Measurements from ENCODE around the gene CDX2.
"Not testable (repeated sequence)": the region's sequence is repeated elsewhere in the genome, so short reads cannot be mapped to it uniquely, and the experiment has no call there.

CDX2 gene, protein sequence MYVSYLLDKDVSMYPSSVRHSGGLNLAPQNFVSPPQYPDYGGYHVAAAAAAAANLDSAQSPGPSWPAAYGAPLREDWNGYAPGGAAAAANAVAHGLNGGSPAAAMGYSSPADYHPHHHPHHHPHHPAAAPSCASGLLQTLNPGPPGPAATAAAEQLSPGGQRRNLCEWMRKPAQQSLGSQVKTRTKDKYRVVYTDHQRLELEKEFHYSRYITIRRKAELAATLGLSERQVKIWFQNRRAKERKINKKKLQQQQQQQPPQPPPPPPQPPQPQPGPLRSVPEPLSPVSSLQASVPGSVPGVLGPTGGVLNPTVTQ

DNA sequence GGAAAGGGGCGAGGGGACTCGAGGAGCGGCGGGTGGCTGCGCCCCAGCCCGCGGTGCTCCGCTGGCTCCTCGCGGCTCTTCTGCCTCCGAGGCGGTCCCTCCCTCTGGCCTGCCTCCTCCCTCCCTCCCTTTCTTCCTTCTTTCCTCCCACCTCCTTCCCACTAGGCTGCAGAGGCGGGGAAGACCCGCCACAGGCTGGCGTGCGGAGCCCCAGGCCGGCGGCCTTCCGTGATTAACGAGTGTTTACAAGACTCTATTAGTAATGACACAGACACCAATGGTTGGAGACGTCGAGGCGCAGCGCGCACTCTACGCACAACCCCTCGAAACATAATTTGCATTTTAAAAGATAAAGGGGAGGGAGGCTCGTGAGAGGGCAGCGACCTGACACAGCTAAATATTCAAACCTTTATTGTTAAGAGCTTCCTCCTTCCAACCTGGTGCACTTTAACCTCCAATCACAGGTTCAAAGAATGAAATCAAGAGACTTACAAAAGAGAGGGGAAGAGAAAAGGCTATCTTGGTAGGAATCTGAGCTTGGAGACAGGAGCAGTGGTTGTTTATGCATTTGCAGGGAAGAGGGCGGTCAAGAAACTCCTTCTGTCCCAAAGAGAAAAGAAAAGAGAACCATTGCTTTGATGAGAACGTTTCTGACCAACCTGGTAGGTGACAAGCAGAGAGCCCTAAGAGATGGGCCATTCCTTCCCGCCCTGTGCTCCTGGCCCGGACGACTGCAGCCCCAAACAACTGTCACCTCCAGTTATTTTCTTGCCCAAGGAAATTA, at the start of gene CDX2:
CDX2 (minus strand) TSS at position 234 of the 784 bp plus-strand sequence. CDS start 309 bp downstream, outside the sequence.
- DNase-seq (ENCODE audit: low read depth) = no peak

GRCh38 chr13:28014301-28014700, 45.2 kb upstream of the CDX2 start:
- DNase-seq (ENCODE audit: low read depth) = no peak

- no peak for DNase-seq (ENCODE audit: low read depth)
Measured at GRCh38 chr13:28013482-28013881, 44.4 kb upstream of the CDX2 start.

- no peak for DNase-seq (ENCODE audit: low read depth)
Measured at GRCh38 chr13:28012896-28013295, 43.8 kb upstream of the CDX2 start.

GRCh38 chr13:28012383-28012782, 43.3 kb upstream of the CDX2 start:
- DNase-seq (ENCODE audit: low read depth) = no peak

GRCh38 chr13:28010046-28010445, 40.9 kb upstream of the CDX2 start:
- no peak for DNase-seq (ENCODE audit: low read depth)

DNA sequence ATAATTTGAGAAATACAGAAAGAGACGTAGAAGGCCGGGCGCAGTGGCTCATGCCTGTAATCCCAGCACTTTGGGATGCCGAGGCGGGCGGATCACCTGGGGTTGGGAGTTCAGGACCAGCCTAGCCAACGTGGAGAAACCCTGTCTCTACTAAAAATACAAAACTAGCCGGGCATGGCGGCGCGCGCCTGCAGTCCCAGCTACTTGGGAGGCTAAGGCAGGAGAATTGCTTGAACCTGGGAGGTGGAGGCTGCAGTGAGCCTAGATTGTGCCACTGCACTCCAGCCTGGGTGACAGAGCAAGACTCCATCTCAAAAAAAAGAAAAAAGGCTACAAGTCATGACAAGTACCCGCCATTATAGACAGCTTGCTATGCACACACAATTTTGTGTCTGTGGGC, 35.9 kb upstream of the CDX2 start:
- not testable (repeated sequence) for DNase-seq (ENCODE audit: low read depth)

DNA sequence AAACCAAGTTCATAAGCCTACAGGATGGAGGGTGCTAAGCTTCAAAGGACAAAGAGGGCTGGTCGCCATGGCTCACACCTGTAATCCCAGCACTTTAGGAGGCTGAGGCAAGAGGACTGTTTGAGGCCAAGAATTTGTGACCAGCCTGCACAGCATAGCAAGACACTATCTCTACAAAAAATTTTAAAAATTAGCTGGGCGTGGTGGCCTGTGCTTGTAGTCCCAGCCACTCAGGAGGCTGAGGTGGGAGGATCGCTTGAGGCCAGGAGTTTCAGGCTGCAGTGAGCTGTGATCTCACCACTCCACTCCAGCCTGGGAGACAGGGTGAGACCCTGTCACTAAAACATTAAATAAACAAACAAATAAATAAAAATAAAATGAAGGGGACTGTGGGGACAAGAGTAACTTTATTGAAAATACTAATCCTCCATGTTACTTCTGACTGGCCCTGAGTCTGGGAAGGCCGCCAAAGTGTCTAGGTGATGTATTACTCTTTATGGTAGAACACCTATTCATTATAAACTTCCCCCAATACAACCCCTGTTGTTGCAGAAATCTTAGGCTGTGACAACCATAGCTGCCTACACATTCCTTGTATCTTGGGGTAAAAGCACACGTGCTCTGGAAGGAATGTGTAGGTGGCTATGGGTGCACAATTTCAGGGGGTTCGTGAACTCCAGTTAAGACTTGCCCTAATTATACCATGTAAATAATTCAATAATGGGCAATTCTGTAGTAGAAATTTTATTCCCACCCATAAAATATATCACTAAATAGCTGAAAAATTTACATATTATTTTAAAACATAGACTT, 34.0 kb upstream of the CDX2 start:
- no peak for DNase-seq (ENCODE audit: low read depth)

DNA sequence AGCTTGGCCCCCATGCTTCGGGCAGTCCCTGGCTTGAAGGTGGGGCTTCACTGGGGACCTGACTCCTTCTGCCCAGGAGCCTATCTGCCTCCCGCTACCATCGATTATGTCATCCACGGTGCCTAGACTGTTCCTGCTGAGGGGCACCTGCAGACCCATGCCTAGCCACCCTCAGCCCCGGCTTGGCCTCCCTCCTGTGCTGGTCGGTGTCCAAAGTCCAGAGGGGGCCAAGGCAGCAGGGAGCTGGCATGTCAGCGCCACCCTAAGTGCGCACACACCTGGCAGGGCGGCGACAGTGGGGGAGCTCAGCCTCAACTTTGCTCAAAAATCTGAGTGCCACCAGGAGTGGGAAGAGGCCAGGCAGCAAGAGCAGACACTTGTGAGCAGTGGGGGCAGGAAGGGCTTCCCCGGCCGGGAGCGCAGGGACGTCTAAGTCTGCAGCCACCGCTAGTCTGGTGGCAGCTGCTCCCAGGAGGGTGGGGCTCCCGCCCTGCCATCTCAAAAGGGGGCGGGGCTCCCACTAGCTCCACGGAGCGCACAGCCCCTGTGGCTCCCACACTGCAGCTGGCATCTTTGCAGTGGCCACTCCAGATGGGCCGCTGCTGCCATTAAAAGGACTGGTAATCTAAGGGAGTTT, 32.8 kb upstream of the CDX2 start:
- DNase-seq (ENCODE audit: low read depth) = no peak

- DNase-seq (ENCODE audit: low read depth) = no peak
Measured at GRCh38 chr13:28001049-28001448, 31.9 kb upstream of the CDX2 start.

DNA sequence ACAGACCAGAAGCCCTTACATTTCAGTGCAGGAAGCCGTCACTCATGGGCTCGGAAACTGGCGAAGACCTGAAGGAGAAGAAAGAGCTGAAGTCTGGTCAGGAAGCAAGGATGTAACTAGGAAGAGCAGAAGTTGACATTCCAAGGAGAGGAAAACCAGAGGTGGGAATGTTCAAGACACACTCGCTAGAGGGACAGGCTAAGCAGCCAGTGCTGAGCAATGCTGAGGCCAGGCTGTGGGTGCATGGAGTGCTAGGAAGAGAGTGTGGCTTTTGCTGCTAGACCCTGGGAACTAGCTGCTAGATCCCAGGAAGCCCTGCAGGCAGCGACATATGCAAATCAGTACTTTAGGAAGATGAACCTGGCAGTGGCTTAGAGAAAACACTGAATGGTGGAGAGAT, 31.5 kb upstream of the CDX2 start:
- no peak for DNase-seq (ENCODE audit: low read depth)

DNA sequence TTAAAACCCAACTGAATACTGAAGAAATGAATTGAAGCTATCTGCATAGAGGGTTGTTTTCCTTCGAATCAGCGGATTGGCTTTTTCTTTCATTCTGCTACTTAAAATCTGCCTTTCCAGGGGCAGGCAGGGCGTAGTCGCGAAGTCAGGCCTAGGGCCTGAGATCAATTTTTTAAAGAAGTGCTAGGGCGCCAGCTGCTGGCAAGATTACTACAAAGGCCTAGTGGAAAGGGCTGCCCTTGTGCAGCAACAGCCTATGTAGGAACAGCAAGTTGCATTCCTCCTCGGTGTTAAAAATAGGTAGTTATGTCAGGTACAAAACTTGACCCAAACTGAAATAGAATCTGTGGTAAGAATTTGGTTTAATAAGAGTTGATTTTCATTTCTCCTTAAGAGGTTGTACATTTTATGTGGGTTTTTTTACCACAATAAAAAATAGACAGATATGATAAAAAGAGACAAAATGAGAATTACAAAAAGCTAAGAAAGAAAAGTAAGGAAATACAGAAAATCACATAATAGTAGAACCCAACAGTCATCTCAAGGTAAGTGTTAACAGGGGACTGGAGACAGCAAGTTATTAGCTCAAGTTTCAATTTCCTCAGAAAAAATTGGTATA, 28.9 kb upstream of the CDX2 start:
- DNase-seq (ENCODE audit: low read depth) = no peak

DNA sequence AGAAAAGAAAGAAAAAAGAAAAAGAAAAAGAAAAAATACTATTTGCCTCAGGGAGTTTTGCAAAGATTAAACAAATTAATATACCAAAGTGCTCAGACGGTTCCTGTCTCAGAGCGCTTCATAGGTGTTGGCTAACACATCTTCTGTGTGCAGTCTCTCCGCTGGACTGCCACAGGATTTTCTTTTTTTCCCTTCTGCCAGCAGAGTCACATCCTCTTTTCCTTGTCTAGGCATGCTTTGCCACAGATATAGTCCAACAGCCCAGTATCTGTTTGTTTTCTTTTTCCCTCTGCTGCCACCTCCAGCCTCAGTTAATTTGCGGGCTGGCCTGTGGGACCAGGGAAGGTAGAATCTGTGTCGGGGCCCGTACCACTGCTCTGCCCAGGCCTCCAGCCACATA, 22.8 kb upstream of the CDX2 start:
- no peak for DNase-seq (ENCODE audit: low read depth)

- no peak for DNase-seq (ENCODE audit: low read depth)
Measured at GRCh38 chr13:27988520-27988919, 19.4 kb upstream of the CDX2 start, which contains the start of gene URAD. TSS of gene URAD (minus strand) at chr13:27988693. CDS start at chr13:27988637, 56 bp downstream.

GRCh38 chr13:27985600-27985999, 16.5 kb upstream of the CDX2 start:
- DNase-seq (ENCODE audit: low read depth) = no peak

DNA sequence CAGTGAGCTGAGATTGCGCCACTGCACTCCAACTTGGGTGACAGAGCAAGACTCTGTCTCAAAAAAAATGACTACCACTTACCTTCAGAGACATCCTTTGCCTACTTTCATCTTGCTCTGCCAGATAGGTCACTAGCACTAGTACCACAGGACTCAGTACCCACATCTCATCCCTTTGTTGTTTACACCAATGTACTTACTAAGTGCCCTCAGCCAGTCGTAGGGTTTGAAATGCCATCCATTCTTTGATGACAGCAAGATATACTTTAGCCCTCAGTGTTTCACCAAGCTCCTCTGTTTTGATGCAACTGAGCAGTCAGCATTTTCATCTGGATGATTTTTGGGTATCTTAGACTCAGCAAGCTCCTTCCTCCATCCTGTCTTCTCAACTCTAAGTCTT, 13.2 kb upstream of the CDX2 start:
- no peak for DNase-seq (ENCODE audit: low read depth)

GRCh38 chr13:27981006-27981708, 12.0 kb upstream of the CDX2 start:
- DNase-seq (ENCODE audit: low read depth) = no peak

- DNase-seq (ENCODE audit: low read depth) = no peak
Measured at GRCh38 chr13:27980280-27980998, 11.3 kb upstream of the CDX2 start.

DNA sequence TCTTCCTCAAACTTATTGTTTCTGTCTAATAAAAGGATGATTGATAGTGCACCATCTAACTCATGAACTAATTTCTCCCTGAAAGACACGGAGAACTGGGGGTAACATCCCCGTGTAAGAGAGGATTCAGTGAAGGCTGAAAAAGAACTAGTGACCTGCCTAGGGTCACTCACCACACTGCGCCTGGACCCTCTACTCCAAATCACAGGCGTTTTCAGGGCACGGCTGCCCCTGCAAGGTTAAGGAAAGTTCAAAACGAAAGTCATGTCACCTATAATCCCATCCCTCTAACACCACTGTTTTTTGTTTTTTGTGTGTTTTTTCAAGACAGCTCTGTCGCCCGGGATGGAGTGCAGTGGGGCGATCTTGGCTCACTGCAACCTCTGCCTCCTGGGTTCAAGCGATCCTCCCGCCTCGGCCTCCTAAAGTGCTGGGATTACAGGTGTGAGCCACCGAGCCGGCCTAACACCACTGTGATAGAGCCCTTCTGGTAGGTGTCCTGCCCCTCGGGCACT, 10.7 kb upstream of the CDX2 start:
- DNase-seq (ENCODE audit: low read depth) = no peak

- no peak for DNase-seq (ENCODE audit: low read depth)
Measured at GRCh38 chr13:27979001-27979643, 10.0 kb upstream of the CDX2 start.

Data from stimulated activated CD8-positive, alpha-beta memory T cell treated with anti-CD3 and anti-CD28 coated beads, Interleukin-15, amount 100 ng/mL, for 1 hour (primary cell).